H1 (cell line): ENCODE data around the gene XRRA1. TPM values are rescaled to one million over a fixed set of nuclear protein-coding genes. Genes with fewer than 3 reads are reported as not detected.
"Not testable (repeated sequence)": the region's sequence is repeated elsewhere in the genome, so short reads cannot be mapped to it uniquely, and the experiment has no call there.

ENCODE experiments used
- CTCF ChIA-PET: fragments of 300-600 bp; sonication (Branson Sonifier 250); formaldehyde crosslinking; loops from one replicate; lab custom pipeline; 2021; ENCODE audit not compliant: partially characterized antibody; lab: Charles Lee
- POLR2A ChIA-PET: fragments of 300-600 bp; sonication (Branson Sonifier 250); formaldehyde crosslinking; loops from one replicate; lab custom pipeline; 2021; ENCODE audit warnings: inconsistent platforms; ENCODE audit not compliant: partially characterized antibody; lab: Charles Lee
- DNase-seq, 2 experiments: peaks; one replicate each; pipeline versions ENCODE4 v3.0.0 to v3.0.0-alpha.2; 2010 to 2022; ENCODE audit warnings: low spot score in 2 of 2, low read depth in 1 of 2, mixed read lengths in 1 of 2
- FAIRE-seq: peaks from 2 replicates; lab custom pipeline; 2011; peaks lifted over from hg19 to GRCh38; lab: Jason Lieb, UNC
- H2AFZ ChIP-seq: 2 replicates; pipeline ENCODE4 v1.8.1; 2012; ENCODE audit warnings: low read length, inconsistent platforms
- H2AK5ac ChIP-seq: 2 replicates; pipeline ENCODE4 v1.6.1; 2013; ENCODE audit warnings: low read depth, low read length
- H2BK120ac ChIP-seq: replicated peaks from 2 replicates; pipeline ENCODE3; 2013; ENCODE audit warnings: low read depth, low read length, inconsistent platforms
- H2BK12ac ChIP-seq: 2 replicates; pipeline ENCODE4 v1.6.1; 2013; ENCODE audit warnings: low read depth, low read length
- H2BK15ac ChIP-seq: 2 replicates; pipeline ENCODE4 v1.6.1; 2013; ENCODE audit warnings: low read length
- H2BK20ac ChIP-seq: 2 replicates; pipeline ENCODE4 v1.6.1; 2013; ENCODE audit warnings: low read length
- H2BK5ac ChIP-seq: 2 replicates; pipeline ENCODE4 v1.6.1; 2013; ENCODE audit warnings: low read depth, low read length
- H3K14ac ChIP-seq: 2 replicates; pipeline ENCODE4 v1.6.1; 2013; ENCODE audit warnings: inconsistent platforms; ENCODE audit not compliant: insufficient read length
- H3K18ac ChIP-seq: 2 replicates; pipeline ENCODE4 v1.6.1; 2013; ENCODE audit warnings: low read length; ENCODE audit errors: extremely low read depth
- H3K23ac ChIP-seq: 2 replicates; pipeline ENCODE4 v1.6.1; 2013; ENCODE audit warnings: inconsistent platforms; ENCODE audit not compliant: insufficient read length
- H3K23me2 ChIP-seq: 2 replicates; pipeline ENCODE4 v1.6.1; 2013; ENCODE audit warnings: low read depth, low read length
- H3K27ac ChIP-seq: 2 replicates; pipeline ENCODE4 v1.6.1; 2011; ENCODE audit warnings: low read depth, low read length, inconsistent platforms
- H3K27me3 ChIP-seq, 4 experiments: replicated peaks in 1 of 4; 1 replicate in 1 of 4; 2 replicates in 3 of 4; pipeline versions ENCODE4 v1.6.1 to v1.8.1; 2011 to 2013; ENCODE audit warnings: low read length in 3 of 4, mild to moderate bottlenecking in 3 of 4, inconsistent platforms in 2 of 4, mixed read lengths in 2 of 4, moderate library complexity in 1 of 4; ENCODE audit not compliant: control insufficient read depth in 3 of 4, insufficient read depth in 3 of 4; ENCODE audit errors: extremely low read depth in 1 of 4
- H3K36me3 ChIP-seq, 4 experiments: 2 replicates each; pipeline versions ENCODE4 v1.6.1 to v1.8.1; 2011 to 2013; ENCODE audit warnings: mild to moderate bottlenecking in 4 of 4, low read length in 3 of 4, moderate library complexity in 2 of 4, control low read depth in 1 of 4, inconsistent platforms in 1 of 4; ENCODE audit not compliant: insufficient read depth in 4 of 4, control insufficient read depth in 2 of 4
- H3K4ac ChIP-seq: replicated peaks from 2 replicates; pipeline ENCODE3; 2013; ENCODE audit warnings: low read length, low read depth, mixed read lengths, inconsistent platforms; ENCODE audit not compliant: insufficient read length
- H3K4me1 ChIP-seq, 4 experiments: replicated peaks in 1 of 4; 1 replicate in 1 of 4; 2 replicates in 3 of 4; pipeline versions ENCODE4 v1.6.1 to v1.8.1; 2011 to 2013; ENCODE audit warnings: low read length in 3 of 4, inconsistent platforms in 2 of 4, mixed read lengths in 1 of 4; ENCODE audit not compliant: insufficient read depth in 4 of 4, control insufficient read depth in 3 of 4
- H3K4me2 ChIP-seq, 2 experiments: 2 replicates each; pipeline versions ENCODE4 v1.6.1 to v1.8.1; 2011 to 2013; ENCODE audit warnings: low read depth in 2 of 2, low read length in 2 of 2, control low read depth in 1 of 2, inconsistent platforms in 1 of 2, mild to moderate bottlenecking in 1 of 2; ENCODE audit not compliant: insufficient read depth in 1 of 2
- H3K4me3 ChIP-seq, 4 experiments: fragments of 200-600, 300-600 bp in 1 of 4; sonication (generic), shearing (Covaris generic), sonication (Bioruptor Twin) in 1 of 4; 2 replicates each; pipeline versions ENCODE4 v1.5.1 to v1.8.1; 2011 to 2016; ENCODE audit warnings: low read length in 4 of 4, low read depth in 3 of 4, control low read depth in 2 of 4, inconsistent platforms in 2 of 4, mild to moderate bottlenecking in 2 of 4, mixed read lengths in 1 of 4, moderate library complexity in 1 of 4; ENCODE audit not compliant: insufficient read depth in 2 of 4; ENCODE audit errors: extremely low read depth in 1 of 4
- H3K56ac ChIP-seq: replicated peaks from 2 replicates; pipeline ENCODE3; 2013; ENCODE audit warnings: low read depth, mild to moderate bottlenecking, mixed read lengths, low read length, inconsistent platforms; ENCODE audit not compliant: insufficient read length
- H3K79me1 ChIP-seq: 2 replicates; pipeline ENCODE4 v1.6.1; 2013; ENCODE audit warnings: low read depth, low read length, control low read depth
- H3K79me2 ChIP-seq, 2 experiments: 2 replicates each; pipeline versions ENCODE4 v1.6.1 to v1.8.1; 2012 to 2013; ENCODE audit warnings: low read length in 2 of 2, mild to moderate bottlenecking in 2 of 2, inconsistent platforms in 1 of 2; ENCODE audit not compliant: insufficient read depth in 2 of 2, control insufficient read depth in 1 of 2
- H3K9ac ChIP-seq, 4 experiments: replicated peaks in 1 of 4; 1 replicate in 1 of 4; 2 replicates in 3 of 4; pipeline versions ENCODE4 v1.6.1 to v1.8.1; 2011 to 2013; ENCODE audit warnings: low read depth in 3 of 4, low read length in 3 of 4, control low read depth in 2 of 4, mild to moderate bottlenecking in 2 of 4, moderate library complexity in 2 of 4, inconsistent platforms in 1 of 4; ENCODE audit errors: extremely low read depth in 1 of 4
- H3K9me3 ChIP-seq, 2 experiments: 2 replicates each; pipeline versions ENCODE4 v1.6.1 to v1.8.1; 2012 to 2013; ENCODE audit warnings: mild to moderate bottlenecking in 2 of 2, moderate library complexity in 2 of 2, control low read depth in 1 of 2, inconsistent platforms in 1 of 2, low read depth in 1 of 2, low read length in 1 of 2, mixed read lengths in 1 of 2; ENCODE audit not compliant: insufficient read depth in 2 of 2
- H4K20me1 ChIP-seq, 2 experiments: replicated peaks in 1 of 2; 2 replicates each; pipeline versions ENCODE3 to v1.8.1; 2011 to 2013; ENCODE audit warnings: inconsistent platforms in 2 of 2, low read length in 2 of 2, mild to moderate bottlenecking in 1 of 2; ENCODE audit not compliant: insufficient read depth in 2 of 2, control insufficient read depth in 1 of 2
- H4K5ac ChIP-seq: 2 replicates; pipeline ENCODE4 v1.6.1; 2013; ENCODE audit warnings: low read length, low read depth, mixed read lengths, inconsistent platforms; ENCODE audit not compliant: insufficient read length
- H4K8ac ChIP-seq: 2 replicates; pipeline ENCODE4 v1.8.0; 2013; ENCODE audit warnings: mild to moderate bottlenecking, moderate library complexity, low read length, inconsistent platforms; ENCODE audit not compliant: insufficient read depth; ENCODE audit errors: extremely low read depth
- H4K91ac ChIP-seq: replicated peaks from 2 replicates; pipeline ENCODE3; 2013; ENCODE audit warnings: low read length, mixed read lengths, inconsistent platforms; ENCODE audit not compliant: insufficient read length
- WGBS, 2 experiments: shearing (Covaris generic) in 1 of 2; methylation state at CpG; one replicate each; pipeline versions ENCODE4 v1.1.6 to v1.1.7; 2013 to 2015; ENCODE audit warnings: low lambda C conversion rate in 2 of 2, mixed read lengths in 2 of 2, inconsistent platforms in 1 of 2, low coverage in 1 of 2, missing lambda C conversion rate in 1 of 2; ENCODE audit not compliant: insufficient replicate concordance in 2 of 2, insufficient coverage in 1 of 2, insufficient read length in 1 of 2; ENCODE audit errors: extremely low coverage in 1 of 2, missing lambda C conversion rate in 1 of 2; 5-methylcytosine and 5-hydroxymethylcytosine counted together
- polyA plus RNA-seq, 7 experiments: library from polyadenylated mRNA; depleted of rRNA in 3 of 7; stranded (reverse) in 5 of 7; unstranded in 2 of 7; fragments of >200 nt in 5 of 7; fragments of 200-250 nt in 2 of 7; gene quantifications; 1 replicate in 5 of 7; 2 replicates in 1 of 7; 4 replicates in 1 of 7; pipeline versions ENCODE4 v1.2.1 to v1.2.3, GENCODE V29; 2011 to 2013; ENCODE audit warnings: missing spikeins in 2 of 7, mixed read lengths in 2 of 7
- total RNA-seq: library from RNA; stranded (reverse); fragmentation: NEBNext Ultra II Directional; extraction: Animal tissue kit (Norgen Biotek cat#: 25700); gene quantifications from 2 replicates; pipeline ENCODE4 v1.2.1, GENCODE V29; 2021
- TF ChIP-seq, protein P1 (sequence below): IDR thresholded peaks from 2 replicates; pipeline ENCODE4 v1.6.1; 2011; ENCODE audit warnings: low read depth, mild to moderate bottlenecking, low read length; ENCODE audit not compliant: insufficient read depth

Gene XRRA1
- total and polyA plus RNA-seq, 2 of the 8 experiments (the other 6 are each of a cell fraction or from before 2014, with no cell fraction given), result 2.1 to 7.1 TPM

- TF ChIP-seq, protein P1, sequence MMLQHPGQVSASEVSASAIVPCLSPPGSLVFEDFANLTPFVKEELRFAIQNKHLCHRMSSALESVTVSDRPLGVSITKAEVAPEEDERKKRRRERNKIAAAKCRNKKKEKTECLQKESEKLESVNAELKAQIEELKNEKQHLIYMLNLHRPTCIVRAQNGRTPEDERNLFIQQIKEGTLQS, result no peak
- TF ChIP-seq, all 59 proteins: peak for 0
Measured at GRCh38 chr11:74990941-74991340, 42.0 kb upstream of the XRRA1 start (continued).

GRCh38 chr11:74990150-74990549 is 41.3 kb upstream of the XRRA1 start:
- not testable (repeated sequence) for H3K9ac ChIP-seq, H4K5ac ChIP-seq, H3K9me3 ChIP-seq, H4K8ac ChIP-seq, H2AFZ ChIP-seq, H2BK15ac ChIP-seq, H3K23me2 ChIP-seq, H2BK120ac ChIP-seq, H2AK5ac ChIP-seq, H2BK12ac ChIP-seq, H2BK5ac ChIP-seq, H3K56ac ChIP-seq, H3K14ac ChIP-seq, H3K4me1 ChIP-seq, H3K79me1 ChIP-seq, H3K18ac ChIP-seq, H3K23ac ChIP-seq, H3K27me3 ChIP-seq, H3K4ac ChIP-seq, H4K91ac ChIP-seq, H2BK20ac ChIP-seq, FAIRE-seq, H4K20me1 ChIP-seq, DNase-seq, H3K27ac ChIP-seq
- Histone ChIP-seq H3K79me2 (peaks cover 0 to 11% of the 10 kb centered on the region in 2 experiments; a peak in 2 of 4 replicates), H3K36me3 (peaks cover 2 to 11% (median 5%) of the 10 kb centered on the region in 4 experiments; a peak in 5 of 8 replicates), H3K4me3 (peak overlapping the region in 1 of 4 experiments; percentile 99; a peak in 1 of 8 replicates), H3K4me2 (peak overlapping the region in 1 of 2 experiments; percentile 79; a peak in 1 of 4 replicates)
- ChIA-PET POLR2A (interaction anchor here (0.6 to 1.7 kb wide), 2 partner anchors 19 to 29 kb away, joined by 5 to 8 read pairs; no protein-coding TSS in a partner anchor), CTCF (interaction anchor here (0.6 to 1.7 kb wide), 3 partner anchors 11 to 61 kb away, joined by 3 to 4 read pairs (median 3); no protein-coding TSS in a partner anchor)
- WGBS, 2 experiments, result 91% methylated on average over 4 of the region's 4 CpGs; no CpG with 5 or more reads in 1 of the 2 experiments
